Osteoblast (primary cell): ENCODE data around the gene TRPC4. TPM values are rescaled to one million over a fixed set of nuclear protein-coding genes. Genes with fewer than 3 reads are reported as not detected.

Experiments used
- DNase-seq: peaks from one replicate; pipeline ENCODE4 v3.0.0; 2011; ENCODE audit warnings: low spot score, mixed read lengths; ENCODE audit not compliant: insufficient read length; ENCODE audit errors: missing footprints
- H2AFZ ChIP-seq: 2 replicates; pipeline ENCODE4 v1.6.0; 2011; ENCODE audit warnings: mild to moderate bottlenecking, low read length
- H3K27ac ChIP-seq: 2 replicates; pipeline ENCODE4 v1.5.1; 2011; ENCODE audit warnings: mild to moderate bottlenecking, low read depth, low read length, moderate library complexity
- H3K27me3 ChIP-seq: 2 replicates; pipeline ENCODE4 v1.6.0; 2012; ENCODE audit warnings: mild to moderate bottlenecking, control low read depth, inconsistent platforms, low read length, moderate library complexity; ENCODE audit not compliant: insufficient read depth
- H3K36me3 ChIP-seq: 2 replicates; pipeline ENCODE4 v1.5.1; 2011; ENCODE audit warnings: mild to moderate bottlenecking, low read length, control low read depth, moderate library complexity; ENCODE audit not compliant: insufficient read depth
- H3K4me1 ChIP-seq: 2 replicates; pipeline ENCODE4 v1.5.1; 2011; ENCODE audit warnings: mild to moderate bottlenecking, low read length, control low read depth, moderate library complexity; ENCODE audit not compliant: insufficient read depth
- H3K4me2 ChIP-seq: 2 replicates; pipeline ENCODE4 v1.6.0; 2011; ENCODE audit warnings: mild to moderate bottlenecking, low read length; ENCODE audit not compliant: insufficient read depth
- H3K4me3 ChIP-seq: fragments of 200-600 bp; sonication (generic); 3 replicates; pipeline ENCODE4 v1.5.1; 2012; ENCODE audit warnings: mild to moderate bottlenecking, low read length, inconsistent platforms; ENCODE audit not compliant: insufficient read depth
- H3K79me2 ChIP-seq: 2 replicates; pipeline ENCODE4 v1.6.0; 2012; ENCODE audit warnings: mild to moderate bottlenecking, low read length, control low read depth, inconsistent platforms; ENCODE audit not compliant: insufficient read depth
- H3K9me3 ChIP-seq: 2 replicates; pipeline ENCODE4 v1.5.1; 2011; ENCODE audit warnings: low read depth, low read length, control low read depth
- H4K20me1 ChIP-seq: 2 replicates; pipeline ENCODE4 v1.6.0; 2012; ENCODE audit warnings: mild to moderate bottlenecking, low read length, control low read depth; ENCODE audit not compliant: insufficient read depth
- total RNA-seq: library from RNA; depleted of rRNA; stranded (reverse); fragments of >200 nt; gene quantifications from 2 replicates; pipeline ENCODE4 v1.2.3, GENCODE V29; 2012
- TF ChIP-seq, protein P1 (sequence below): IDR thresholded peaks from 2 replicates; pipeline ENCODE4 v1.5.1; 2011; ENCODE audit warnings: mild to moderate bottlenecking, low read depth, low read length, moderate library complexity; ENCODE audit errors: extremely low read depth

Gene TRPC4
- total RNA-seq, 1 donor: 9.8 TPM

- Histone ChIP-seq H3K36me3 (peaks cover 14% of the 10 kb centered on the region), H2AFZ (no peak overlapping the region), H3K79me2 (no peaks in the 10 kb centered on the region), H3K4me1 (peaks cover 12% of the 10 kb centered on the region), H4K20me1 (no peaks in the 10 kb centered on the region), H3K4me2 (no peak overlapping the region), H3K27me3 (no peaks in the 10 kb centered on the region), H3K4me3 (no peak overlapping the region), H3K27ac (no peak overlapping the region), H3K9me3 (no peaks in the 10 kb centered on the region)
- TF ChIP-seq, protein P1, sequence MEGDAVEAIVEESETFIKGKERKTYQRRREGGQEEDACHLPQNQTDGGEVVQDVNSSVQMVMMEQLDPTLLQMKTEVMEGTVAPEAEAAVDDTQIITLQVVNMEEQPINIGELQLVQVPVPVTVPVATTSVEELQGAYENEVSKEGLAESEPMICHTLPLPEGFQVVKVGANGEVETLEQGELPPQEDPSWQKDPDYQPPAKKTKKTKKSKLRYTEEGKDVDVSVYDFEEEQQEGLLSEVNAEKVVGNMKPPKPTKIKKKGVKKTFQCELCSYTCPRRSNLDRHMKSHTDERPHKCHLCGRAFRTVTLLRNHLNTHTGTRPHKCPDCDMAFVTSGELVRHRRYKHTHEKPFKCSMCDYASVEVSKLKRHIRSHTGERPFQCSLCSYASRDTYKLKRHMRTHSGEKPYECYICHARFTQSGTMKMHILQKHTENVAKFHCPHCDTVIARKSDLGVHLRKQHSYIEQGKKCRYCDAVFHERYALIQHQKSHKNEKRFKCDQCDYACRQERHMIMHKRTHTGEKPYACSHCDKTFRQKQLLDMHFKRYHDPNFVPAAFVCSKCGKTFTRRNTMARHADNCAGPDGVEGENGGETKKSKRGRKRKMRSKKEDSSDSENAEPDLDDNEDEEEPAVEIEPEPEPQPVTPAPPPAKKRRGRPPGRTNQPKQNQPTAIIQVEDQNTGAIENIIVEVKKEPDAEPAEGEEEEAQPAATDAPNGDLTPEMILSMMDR: no peak
- DNase-seq: no peak
These were observed 206.9 kb downstream of the TRPC4 start for GRCh38 chr13:37662624-37663023.

- Histone ChIP-seq H3K36me3 (peaks cover 10% of the 10 kb centered on the region), H3K79me2 (no peaks in the 10 kb centered on the region), H3K4me2 (peak overlapping the region; percentile 69), H2AFZ (no peak overlapping the region), H4K20me1 (no peaks in the 10 kb centered on the region), H3K27me3 (no peaks in the 10 kb centered on the region), H3K9me3 (no peaks in the 10 kb centered on the region), H3K4me3 (no peak overlapping the region), H3K4me1 (peaks cover 33% of the 10 kb centered on the region), H3K27ac (peak overlapping the region; percentile 97)
- TF ChIP-seq, protein P1: no peak
- DNase-seq: no peak
These were observed 211.6 kb downstream of the TRPC4 start for GRCh38 chr13:37657956-37658355.

GRCh38 chr13:37657134-37657533 is 212.4 kb downstream of the TRPC4 start:
- DNase-seq: no peak
- H3K27ac ChIP-seq: peak overlapping the region; percentile 97
- H3K27me3 ChIP-seq: no peaks in the 10 kb centered on the region
- no peaks in the 10 kb centered on the region for H3K79me2 ChIP-seq
- no peak overlapping the region for H3K4me3 ChIP-seq
- H3K4me2 ChIP-seq: peak overlapping the region; percentile 69
- H2AFZ ChIP-seq: no peak overlapping the region
- H3K4me1 ChIP-seq: peaks cover 39% of the 10 kb centered on the region
- H3K9me3 ChIP-seq: no peaks in the 10 kb centered on the region
- peaks cover 6% of the 10 kb centered on the region for H3K36me3 ChIP-seq
- no peaks in the 10 kb centered on the region for H4K20me1 ChIP-seq
- TF ChIP-seq, protein P1: no peak

- H2AFZ ChIP-seq: no peak overlapping the region
These were observed 213.2 kb downstream of the TRPC4 start for GRCh38 chr13:37656247-37656940.

More at GRCh38 chr13:37656247-37656940, 213.2 kb downstream of the TRPC4 start:
- Histone ChIP-seq H3K4me3 (no peak overlapping the region), H3K4me1 (peaks cover 46% of the 10 kb centered on the region), H3K27me3 (no peaks in the 10 kb centered on the region), H3K36me3 (peaks cover 9% of the 10 kb centered on the region), H4K20me1 (no peaks in the 10 kb centered on the region), H3K27ac (peak overlapping the region; percentile 97), H3K4me2 (peak overlapping the region; percentile 69), H3K9me3 (no peaks in the 10 kb centered on the region), H3K79me2 (no peaks in the 10 kb centered on the region)
- TF ChIP-seq, protein P1: no peak
- DNase-seq: peak; percentile 81
